ENCODE results near the gene FGFRL1.

DNA sequence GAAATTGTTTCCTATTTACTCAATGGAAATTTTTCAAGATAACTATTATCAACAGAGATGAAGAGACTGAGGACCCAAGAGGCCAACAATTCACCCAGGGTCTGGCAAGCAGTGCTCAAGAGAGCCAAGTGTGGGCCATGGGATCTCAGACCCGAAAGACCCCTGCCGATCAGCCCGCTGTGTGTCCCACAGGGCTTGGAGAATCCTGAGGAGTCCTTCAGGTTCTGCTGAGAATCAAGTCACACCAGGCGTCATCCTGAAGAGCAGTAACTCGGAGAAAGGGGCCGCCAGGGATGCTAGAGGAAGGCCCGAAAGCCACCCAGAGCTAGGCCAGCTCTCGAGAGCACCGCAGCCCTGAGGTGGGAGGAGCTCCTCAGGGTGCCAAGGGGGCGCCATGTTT, 48.7 kb downstream of the FGFRL1 start:
- no peak for TF ChIP-seq FOXP2 (optimal IDR thresholded peaks at IDR 0.05; ENCODE audit: control extremely low read depth, extremely low read length, insufficient read depth)
- no peak for TF ChIP-seq EZH2 (IDR thresholded peaks at IDR 0.05)
- no peak for TF ChIP-seq POLR2AphosphoS5 (IDR thresholded peaks at IDR 0.05; ENCODE audit: borderline replicate concordance, low read depth, low read length)

Measured in SK-N-MC (cell line).